ENCODE results near the gene DNAJC15. TPM values are rescaled to one million over a fixed set of nuclear protein-coding genes. Genes with fewer than 3 reads are reported as not detected.

Gene DNAJC15
- total RNA-seq, 1 experiment from 2014 or later = 20.3 TPM

- no peak for TF ChIP-seq TCF7L2 (IDR thresholded peaks at IDR 0.05; ENCODE audit: low read depth, low read length)
Measured at GRCh38 chr13:43095771-43096719, 72.7 kb downstream of the DNAJC15 start (continued).

GRCh38 chr13:43100667-43101066 is 77.3 kb downstream of the DNAJC15 start:
- H3K27me3 ChIP-seq (ENCODE audit: control insufficient read depth, insufficient read depth, low read length) = no peaks in the 10 kb centered on the region
- no peak for DNase-seq (ENCODE audit: low read depth, low spot score)
- no peaks in the 10 kb centered on the region for H3K36me3 ChIP-seq (ENCODE audit: control insufficient read depth, insufficient read depth, low read length)
- TF ChIP-seq REST (IDR thresholded peaks at IDR 0.05; ENCODE audit: insufficient read depth in 1 of 2, low read depth in 2 of 2, low read length in 1 of 2) (no peak), TCF7L2 (IDR thresholded peaks at IDR 0.05; ENCODE audit: low read depth, low read length) (no peak), CTCF (IDR thresholded peaks at IDR 0.05) (no peak), SIN3A (IDR thresholded peaks at IDR 0.05; ENCODE audit: borderline replicate concordance, insufficient read depth, low read depth, low read length) (no peak), POLR2AphosphoS5 (IDR thresholded peaks at IDR 0.05; ENCODE audit: low read depth, low read length) (no peak)
- no TSS peak for BruUV-seq (replicated peaks)
- intact Hi-C loops (cut with micrococcal nuclease; ENCODE audit: unreplicated experiment) (no loop called here), in situ Hi-C loops (cut with HindIII; ENCODE audit: low pct_unique_long_range_greater_than_20kb, low sequenced_read_pairs) (no loop called here)
- H3K4me1 ChIP-seq (ENCODE audit: control insufficient read depth, insufficient read depth, low read length) = no peaks in the 10 kb centered on the region
- no peak for ATAC-seq
- H3K27ac ChIP-seq (ENCODE audit: low read length) = no peak overlapping the region
- no peak overlapping the region for H3K4me3 ChIP-seq (ENCODE audit: low read depth in 2 of 2, low read length in 2 of 2)
- ChIA-PET CTCF (no interaction called here), POLR2A (interaction anchor here (0.6 kb wide), 1 partner anchor 144 kb away, joined by 16 read pairs; no protein-coding TSS in a partner anchor)
- no peaks in the 10 kb centered on the region for H3K9me3 ChIP-seq (ENCODE audit: control insufficient read depth, insufficient read depth, low read depth, low read length)

GRCh38 chr13:43102304-43102703 is 78.9 kb downstream of the DNAJC15 start:
- POLR2A ChIA-PET = no interaction called here
- DNase-seq (ENCODE audit: low read depth, low spot score) = no peak
- CTCF ChIA-PET = no interaction called here
- TF ChIP-seq POLR2AphosphoS5 (IDR thresholded peaks at IDR 0.05; ENCODE audit: low read depth, low read length) (no peak), SIN3A (IDR thresholded peaks at IDR 0.05; ENCODE audit: borderline replicate concordance, insufficient read depth, low read depth, low read length) (no peak), TCF7L2 (IDR thresholded peaks at IDR 0.05; ENCODE audit: low read depth, low read length) (no peak), REST (IDR thresholded peaks at IDR 0.05; ENCODE audit: insufficient read depth in 1 of 2, low read depth in 2 of 2, low read length in 1 of 2) (no peak), CTCF (IDR thresholded peaks at IDR 0.05) (no peak)
- Histone ChIP-seq H3K27me3 (ENCODE audit: control insufficient read depth, insufficient read depth, low read length) (no peaks in the 10 kb centered on the region), H3K27ac (ENCODE audit: low read length) (no peak overlapping the region), H3K4me1 (ENCODE audit: control insufficient read depth, insufficient read depth, low read length) (no peaks in the 10 kb centered on the region), H3K4me3 (ENCODE audit: low read depth in 2 of 2, low read length in 2 of 2) (no peak overlapping the region), H3K36me3 (ENCODE audit: control insufficient read depth, insufficient read depth, low read length) (no peaks in the 10 kb centered on the region), H3K9me3 (ENCODE audit: control insufficient read depth, insufficient read depth, low read depth, low read length) (no peaks in the 10 kb centered on the region)
- no peak for ATAC-seq
- BruUV-seq (replicated peaks) = no TSS peak
- intact Hi-C loops (cut with micrococcal nuclease; ENCODE audit: unreplicated experiment) (no loop called here), in situ Hi-C loops (cut with HindIII; ENCODE audit: low pct_unique_long_range_greater_than_20kb, low sequenced_read_pairs) (no loop called here)

All from Panc1 (cell line).